HT1080 (cell line): ENCODE data around the gene CNTRL. TPM values are rescaled to one million over a fixed set of nuclear protein-coding genes. Genes with fewer than 3 reads are reported as not detected.
A peak's percentile ranks its signal among the peaks of the same experiment; 100 is the strongest.
"Not testable (repeated sequence)": the region's sequence is repeated elsewhere in the genome, so short reads cannot be mapped to it uniquely, and the experiment has no call there.

Source experiments
- DNase-seq: peaks from one replicate; pipeline ENCODE4 v3.0.0-alpha.2; 2015; ENCODE audit warnings: low read depth
- total RNA-seq: library from RNA; depleted of rRNA; stranded (reverse); fragments of >200 nt; shearing (Covaris generic); gene quantifications from 2 replicates; pipeline ENCODE4 v1.2.3, GENCODE V29; 2014

CNTRL gene
- total RNA-seq, 1 experiment from 2014 or later: 6.1 TPM

DNA sequence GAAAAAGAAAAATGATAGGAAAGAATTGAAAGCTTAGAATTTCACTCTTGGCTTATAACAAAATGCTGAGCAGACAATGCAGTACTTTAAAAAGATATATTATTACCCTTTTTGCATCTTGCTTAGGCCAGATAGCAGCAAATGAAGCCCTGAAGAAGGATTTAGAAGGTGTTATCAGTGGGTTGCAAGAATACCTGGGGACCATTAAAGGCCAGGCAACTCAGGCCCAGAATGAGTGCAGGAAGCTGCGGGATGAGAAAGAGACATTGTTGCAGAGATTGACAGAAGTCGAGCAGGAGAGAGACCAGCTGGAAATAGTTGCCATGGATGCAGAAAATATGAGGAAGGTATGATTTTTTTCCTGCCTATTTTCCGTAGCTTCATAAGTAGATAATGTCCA is 50.8 kb downstream of the CNTRL start:
- DNase-seq: no peak

DNA sequence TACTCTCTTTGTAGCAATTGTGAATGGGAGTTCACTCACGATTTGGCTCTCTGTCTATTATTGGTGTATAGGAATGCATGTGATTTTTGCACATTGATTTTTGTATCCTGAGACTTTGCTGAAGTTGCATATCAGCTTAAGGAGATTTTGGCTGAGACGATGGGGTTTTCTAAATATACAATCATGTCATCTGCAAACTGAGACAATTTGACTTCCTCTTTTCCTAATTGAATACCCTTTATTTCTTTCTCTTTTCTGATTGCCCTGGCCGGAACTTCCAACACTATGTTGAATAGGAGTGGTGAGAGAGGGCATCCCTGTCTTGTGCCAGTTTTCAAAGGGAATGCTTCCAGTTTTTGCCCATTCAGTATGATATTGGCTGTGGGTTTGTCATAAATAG is 54.6 kb downstream of the CNTRL start:
- DNase-seq: not testable (repeated sequence)

DNA sequence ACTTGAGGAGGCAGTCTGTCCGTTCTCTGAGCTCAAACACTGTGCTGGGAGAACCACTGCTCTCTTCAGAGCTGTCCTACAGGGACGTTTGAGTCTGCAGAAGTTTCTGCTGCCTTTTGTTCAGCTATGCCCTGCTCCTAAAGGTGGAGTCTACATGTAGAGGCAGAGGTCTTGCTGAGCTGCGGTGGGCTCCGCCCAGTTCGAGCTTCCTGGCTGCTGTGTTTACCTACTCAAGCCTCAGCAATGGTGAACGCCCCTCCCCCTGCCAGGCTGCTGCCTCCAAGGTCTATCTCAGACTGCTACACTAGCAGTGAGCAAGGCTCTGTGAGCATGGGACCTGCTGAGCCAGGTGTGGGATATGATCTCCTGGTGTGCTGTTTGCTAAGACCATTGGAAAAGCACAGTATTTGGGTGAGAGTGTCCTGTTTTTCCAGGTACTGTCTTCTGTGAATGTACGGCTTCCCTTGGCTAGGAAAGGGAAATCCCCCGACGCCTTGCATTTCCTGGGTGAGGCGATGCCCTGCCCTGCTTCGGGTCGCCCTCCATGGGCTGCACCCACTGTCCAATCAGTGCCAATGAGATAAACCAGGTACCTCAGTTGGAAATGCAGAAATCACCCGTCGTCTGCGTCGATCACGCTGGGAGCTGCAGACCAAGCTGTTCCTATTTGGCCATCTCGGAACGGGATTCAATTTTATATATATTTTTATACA is 58.5 kb downstream of the CNTRL start:
- no peak for DNase-seq

DNA sequence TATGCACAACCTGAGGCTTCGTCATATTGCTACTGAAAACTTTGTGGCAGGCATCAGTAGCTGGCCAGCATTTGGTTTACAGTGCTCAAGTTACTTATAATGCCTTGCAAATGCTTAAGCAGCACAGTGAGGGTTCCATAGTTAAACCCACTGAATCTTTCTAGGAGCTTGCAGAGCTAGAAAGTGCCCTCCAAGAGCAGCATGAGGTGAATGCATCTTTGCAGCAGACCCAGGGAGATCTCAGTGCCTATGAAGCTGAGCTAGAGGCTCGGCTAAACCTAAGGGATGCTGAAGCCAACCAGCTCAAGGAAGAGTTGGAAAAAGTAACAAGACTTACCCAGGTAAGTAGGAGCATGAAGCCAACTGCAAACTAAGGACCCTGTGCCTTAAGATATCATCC is 60.9 kb downstream of the CNTRL start:
- no peak for DNase-seq

DNA sequence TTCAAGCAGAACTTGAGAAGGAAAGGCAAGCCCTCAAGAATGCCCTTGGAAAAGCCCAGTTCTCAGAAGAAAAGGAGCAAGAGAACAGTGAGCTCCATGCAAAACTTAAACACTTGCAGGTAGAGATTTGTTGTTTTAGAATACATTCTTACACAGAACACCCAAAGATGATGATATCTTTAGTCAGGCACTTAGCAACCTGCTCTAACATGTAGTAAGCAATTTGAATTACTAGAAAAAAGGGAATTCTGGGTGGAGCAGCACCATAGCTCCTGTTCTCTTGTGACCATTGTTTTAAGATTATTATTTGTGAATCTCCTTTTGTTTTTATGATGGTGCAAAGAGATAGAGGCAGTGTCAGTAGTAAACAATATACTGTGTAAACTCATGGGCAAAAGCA is 63.8 kb downstream of the CNTRL start:
- no peak for DNase-seq

DNA sequence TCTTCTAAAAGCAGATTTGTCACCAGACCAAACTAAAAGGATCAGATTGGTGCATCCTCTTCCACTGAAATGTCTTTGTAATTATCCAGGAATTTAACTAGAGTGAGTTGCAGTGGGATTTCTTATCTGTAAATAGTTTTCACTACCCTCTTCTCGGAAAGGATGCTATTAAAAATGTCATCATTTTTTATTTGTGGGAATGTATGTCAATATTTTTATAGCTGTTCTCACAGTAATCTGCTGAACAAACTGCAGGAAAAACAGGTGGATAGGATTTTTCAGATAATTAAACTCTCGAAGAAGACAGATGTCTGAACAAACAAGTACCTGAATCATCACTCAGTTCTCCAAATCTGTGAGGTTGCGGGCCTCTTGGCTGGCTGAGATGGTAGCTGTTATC is 64.2 kb downstream of the CNTRL start:
- DNase-seq: no peak

DNA sequence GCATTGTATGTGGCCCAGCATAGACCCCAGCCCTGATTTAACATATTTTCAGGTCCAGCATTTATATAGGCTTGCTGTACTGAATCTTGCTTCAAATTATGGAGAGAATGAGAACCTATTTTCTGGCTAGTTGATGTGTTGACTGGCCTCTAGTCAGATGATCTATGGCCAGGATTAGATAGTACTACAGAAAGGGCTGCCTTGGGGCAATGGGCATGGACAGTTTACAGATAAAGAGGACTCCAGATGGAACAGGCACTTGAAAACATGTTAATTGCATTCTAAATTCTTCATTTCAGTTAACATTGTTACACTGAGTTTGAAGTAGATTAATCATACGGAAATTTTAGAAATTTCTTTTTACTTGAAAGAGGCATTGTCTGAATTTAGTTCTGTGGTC is 65.4 kb downstream of the CNTRL start:
- DNase-seq: no peak

DNA sequence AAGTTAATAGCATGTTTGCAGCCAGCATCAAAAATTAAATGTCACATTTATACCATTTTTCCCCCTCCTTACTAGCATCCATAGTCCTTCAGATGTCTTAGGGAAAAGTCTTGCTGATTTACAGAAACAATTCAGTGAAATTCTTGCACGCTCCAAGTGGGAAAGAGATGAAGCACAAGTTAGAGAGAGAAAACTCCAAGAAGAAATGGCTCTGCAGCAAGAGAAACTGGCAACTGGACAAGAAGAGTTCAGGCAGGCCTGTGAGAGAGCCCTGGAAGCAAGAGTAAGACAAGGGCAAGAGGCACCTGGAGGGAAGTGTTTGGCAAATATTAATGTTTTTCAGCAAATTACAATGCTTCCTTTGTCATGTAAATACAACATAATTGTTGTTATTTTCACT is 66.6 kb downstream of the CNTRL start:
- no peak for DNase-seq

DNA sequence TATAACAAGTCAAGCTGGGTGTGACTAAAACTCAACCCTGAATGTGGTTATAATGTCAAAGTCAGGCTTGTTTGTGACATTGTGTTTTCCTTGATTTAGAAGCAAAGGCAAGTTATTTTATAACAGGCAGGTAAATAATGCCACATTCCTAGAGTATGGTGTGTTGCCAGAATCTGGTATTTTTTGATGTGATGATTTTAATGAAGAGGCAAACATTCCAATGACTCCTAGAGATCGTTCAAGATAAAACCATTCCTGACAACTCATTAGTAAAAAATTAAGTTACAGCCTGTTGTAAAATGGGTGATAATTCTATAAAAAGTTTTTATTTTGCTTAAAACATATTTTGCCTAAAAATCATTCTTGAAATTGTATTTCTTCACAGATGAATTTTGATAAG is 67.0 kb downstream of the CNTRL start:
- DNase-seq: no peak

DNA sequence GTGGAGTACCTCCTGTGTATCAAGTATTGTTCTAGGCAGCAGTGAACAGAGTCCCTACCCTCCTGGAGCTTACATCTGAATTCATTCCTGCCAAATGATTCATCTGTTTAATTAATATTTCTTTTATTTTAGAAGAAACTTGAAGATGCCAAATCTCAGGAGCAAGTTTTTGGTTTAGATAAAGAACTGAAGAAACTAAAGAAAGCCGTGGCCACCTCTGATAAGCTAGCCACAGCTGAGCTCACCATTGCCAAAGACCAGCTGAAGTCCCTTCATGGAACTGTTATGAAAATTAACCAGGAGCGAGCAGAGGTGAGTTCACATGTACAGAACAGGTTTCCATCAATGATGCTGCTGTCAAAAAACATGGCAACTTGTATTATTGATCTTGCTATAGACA is 69.0 kb downstream of the CNTRL start:
- DNase-seq: no peak

DNA sequence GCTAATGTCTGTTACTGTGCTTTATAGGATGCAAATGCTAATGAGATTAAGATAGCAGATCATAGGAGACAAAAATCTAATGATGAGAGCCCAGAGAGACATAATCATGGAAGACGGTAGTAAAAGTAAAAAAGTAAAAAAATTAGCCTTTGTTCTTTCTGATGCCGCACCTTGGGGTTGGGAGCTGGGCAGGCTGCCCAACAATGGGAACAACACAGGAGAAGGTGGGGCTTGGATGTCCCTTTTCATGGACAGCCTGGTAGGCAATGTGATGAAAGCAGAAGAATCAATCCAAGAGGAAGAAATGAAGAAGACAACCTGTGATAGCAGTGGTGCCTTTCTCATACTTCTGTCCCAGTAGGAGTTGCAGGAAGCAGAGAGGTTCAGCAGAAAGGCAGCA is 69.7 kb downstream of the CNTRL start:
- DNase-seq: no peak

DNA sequence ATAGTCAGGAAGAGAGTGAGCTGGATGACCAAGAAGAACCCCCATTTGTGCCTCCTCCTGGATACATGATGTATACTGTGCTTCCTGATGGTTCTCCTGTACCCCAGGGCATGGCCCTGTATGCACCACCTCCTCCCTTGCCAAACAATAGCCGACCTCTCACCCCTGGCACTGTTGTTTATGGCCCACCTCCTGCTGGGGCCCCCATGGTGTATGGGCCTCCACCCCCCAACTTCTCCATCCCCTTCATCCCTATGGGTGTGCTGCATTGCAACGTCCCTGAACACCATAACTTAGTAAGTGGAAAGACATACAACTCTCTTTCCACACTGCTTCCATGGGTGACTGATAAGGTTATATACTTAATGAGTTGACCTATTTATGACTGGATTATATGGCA is 75.4 kb downstream of the CNTRL start:
- DNase-seq: no peak

DNA sequence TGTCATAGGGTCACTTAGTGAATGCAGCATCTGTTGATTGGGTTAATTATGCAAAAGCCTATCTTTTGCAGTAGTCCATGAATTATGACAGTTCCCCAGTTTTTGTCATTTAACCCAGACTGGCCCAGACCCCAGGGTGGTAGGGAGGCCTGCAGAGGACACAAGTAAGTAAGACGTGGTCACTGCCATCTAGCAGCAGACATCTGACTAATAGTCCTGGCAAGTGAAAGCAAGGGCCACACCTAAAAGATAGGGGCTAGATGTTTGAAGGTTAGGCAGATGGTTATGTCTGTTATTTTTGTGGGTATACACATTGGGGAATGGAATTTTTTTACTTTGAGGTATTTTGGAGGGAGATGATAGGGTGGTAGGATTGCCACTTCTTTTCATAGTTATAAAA is 78.9 kb downstream of the CNTRL start:
- DNase-seq: no peak

DNA sequence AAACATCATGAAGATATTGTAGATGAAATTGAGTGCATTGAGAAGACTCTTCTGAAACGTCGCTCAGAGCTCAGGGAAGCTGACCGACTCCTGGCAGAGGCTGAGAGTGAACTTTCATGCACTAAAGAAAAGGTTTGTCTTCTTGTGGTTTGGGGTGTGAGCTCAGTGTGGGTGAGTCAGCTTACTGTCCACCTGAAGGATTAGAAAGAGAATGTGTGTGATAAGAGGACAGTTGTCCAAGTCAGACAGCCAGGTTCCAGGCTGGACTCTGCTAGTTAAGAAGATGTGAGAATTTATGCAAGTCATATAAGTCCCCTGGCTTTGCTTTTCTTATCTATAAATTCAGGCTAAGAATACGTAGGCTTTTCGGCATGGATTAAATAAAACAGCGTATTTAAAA is 80.0 kb downstream of the CNTRL start:
- DNase-seq: peak; percentile 74

DNA sequence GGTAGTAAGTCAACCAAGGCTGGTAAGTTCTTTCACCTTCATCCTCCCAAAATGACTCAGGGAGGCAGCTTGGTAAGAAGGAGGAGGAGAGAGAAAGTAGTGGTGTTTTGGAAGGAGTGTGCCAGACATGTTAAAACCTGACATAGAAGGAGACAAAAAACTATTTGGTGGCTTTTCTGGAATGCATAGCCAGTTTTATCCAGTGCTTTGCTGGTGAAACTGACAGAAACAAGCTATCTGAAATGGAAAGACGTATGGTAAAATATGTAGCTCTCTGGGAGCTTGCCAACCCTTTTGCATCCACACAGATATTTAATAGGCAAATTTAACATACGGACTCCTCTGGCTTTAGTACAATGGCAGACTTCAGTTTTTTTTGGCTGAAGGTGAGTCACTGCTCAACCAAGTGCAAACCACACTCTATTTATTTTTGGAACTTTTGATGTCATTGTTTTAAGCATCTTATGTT is 81.5 kb downstream of the CNTRL start:
- peak; percentile 78 for DNase-seq

DNA sequence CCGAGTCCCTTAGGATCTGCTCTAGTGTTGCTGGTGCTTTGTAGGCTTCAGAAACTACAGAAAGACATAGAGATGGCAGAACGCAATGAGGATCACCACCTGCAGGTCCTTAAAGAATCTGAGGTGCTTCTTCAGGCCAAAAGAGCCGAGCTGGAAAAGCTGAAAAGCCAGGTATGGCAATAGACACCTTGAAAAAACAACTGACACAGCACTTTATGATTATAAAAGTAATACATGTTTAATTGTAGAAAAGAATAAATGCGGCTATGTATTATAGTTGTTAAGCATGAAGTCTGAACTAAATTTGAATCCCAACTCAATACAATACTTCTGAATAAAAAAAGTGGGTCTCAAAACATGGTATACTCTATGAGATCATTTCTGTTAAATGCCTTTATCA is 83.2 kb downstream of the CNTRL start:
- DNase-seq: no peak

DNA sequence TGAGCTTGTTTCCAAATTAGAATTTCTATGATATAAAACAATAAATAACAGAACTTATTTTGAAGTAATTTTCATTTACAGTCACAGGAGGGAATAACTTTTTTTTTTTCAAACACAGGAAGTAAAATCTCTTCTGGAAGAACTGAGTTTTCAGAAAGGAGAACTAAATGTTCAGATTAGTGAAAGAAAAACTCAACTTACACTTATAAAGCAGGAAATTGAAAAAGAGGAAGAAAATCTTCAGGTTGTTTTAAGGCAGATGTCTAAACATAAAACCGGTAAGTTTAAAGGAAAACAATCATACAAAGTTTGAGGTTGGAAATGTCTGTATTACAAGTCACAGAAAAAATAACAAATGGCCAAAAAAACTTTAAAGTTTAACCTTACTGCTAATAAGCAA is 85.3 kb downstream of the CNTRL start:
- DNase-seq: no peak

DNA sequence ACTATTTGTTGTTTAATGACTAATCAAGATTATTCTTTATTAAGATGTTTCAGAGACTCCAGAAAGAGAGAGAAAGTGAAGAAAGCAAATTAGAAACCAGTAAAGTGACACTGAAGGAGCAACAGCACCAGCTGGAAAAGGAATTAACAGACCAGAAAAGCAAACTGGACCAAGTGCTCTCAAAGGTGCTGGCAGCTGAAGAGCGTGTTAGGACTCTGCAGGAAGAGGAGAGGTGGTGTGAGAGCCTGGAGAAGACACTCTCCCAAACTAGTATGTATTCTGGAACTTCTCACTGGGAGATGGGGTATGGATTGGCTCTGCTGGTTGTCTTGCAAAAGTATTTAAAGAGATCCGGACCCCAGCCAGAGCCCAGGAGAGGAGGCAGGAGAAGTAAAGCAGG is 93.3 kb downstream of the CNTRL start:
- DNase-seq: no peak

DNA sequence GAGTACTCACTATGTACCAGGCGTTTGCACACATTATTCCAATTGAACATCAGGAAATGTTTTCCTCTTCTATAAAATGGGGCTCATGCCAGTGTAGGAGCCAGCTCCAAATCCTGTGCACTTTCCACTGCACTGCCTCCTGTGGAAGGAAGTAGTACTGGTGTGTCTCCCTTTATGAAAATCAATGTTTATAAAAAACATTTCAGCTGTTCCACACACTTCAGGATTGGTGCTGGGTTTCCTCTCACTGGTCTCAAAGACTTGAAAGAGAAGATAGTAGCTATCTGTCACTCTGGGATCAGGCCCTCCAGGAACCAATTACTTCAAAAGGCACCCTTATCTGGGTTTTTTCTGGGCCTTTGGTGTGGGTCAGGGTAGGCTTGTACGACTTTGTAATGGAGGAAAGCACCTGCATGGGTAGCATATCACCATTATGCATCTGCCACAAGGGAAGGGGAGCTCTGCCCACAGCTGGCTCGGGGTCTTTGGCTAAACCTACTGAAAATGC is 94.4 kb downstream of the CNTRL start:
- no peak for DNase-seq

DNA sequence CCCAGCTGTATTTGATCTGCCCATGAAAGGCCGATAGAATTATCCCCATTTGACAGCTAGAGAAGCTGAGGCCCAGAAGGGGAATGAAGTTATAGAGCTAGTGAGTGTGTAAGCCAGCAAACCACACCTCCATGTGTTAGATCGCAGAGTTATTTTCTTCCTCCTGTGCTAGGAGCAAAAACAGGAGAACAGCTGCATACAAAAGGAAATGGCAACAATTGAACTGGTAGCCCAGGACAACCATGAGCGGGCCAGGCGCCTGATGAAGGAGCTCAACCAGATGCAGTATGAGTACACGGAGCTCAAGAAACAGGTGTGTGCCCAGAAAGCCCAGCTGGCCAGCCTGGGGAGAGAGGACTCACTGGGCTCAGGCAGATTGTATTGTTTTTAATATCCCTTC is 96.5 kb downstream of the CNTRL start:
- DNase-seq: no peak

DNA sequence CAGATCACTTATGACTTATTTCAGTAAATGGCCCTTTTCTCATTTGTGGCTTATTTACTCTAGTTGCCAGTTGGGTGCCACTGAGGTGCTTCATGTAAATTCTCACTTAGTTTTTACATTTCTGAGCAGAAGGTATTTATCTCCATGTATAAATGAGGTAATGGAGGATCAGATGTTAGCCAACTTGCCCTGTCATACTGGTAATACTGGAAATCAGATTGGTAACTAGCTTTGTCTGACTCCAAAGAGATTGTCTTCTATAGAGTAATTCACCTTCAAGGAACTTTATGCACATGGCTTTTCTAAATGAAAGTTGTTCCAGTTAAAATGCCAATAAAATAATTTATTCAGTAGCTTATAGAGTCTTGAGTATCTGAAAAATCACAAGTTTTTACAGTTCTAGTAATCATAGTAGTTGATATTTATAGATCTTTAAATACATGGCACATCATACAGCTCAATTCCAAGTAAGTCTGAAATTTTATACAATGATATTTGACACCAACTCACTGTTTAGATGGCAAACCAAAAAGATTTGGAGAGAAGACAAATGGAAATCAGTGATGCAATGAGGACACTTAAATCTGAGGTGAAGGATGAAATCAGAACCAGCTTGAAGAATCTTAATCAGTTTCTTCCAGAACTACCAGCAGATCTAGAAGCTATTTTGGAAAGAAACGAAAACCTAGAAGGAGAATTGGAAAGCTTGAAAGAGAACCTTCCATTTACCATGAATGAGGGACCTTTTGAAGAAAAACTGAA is 98.2 kb downstream of the CNTRL start:
- no peak for DNase-seq

DNA sequence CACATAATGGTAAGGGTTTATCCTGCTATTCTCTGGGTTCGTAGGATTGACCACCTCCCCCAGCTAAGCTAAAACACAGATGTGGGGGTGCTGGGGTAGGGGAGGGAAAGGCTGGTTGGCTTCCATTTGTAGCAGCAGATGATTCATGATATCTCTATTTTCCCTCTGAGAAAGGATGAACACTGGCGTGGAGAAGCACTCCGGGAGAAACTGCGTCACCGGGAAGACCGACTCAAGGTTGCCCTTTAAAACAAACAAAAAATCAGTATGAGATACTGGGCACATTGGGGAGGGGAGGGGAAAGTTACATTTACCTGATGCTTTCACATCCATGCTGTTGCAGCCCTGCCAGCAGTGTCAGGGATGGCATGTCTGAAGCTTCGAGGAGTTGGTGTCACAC is 98.7 kb downstream of the CNTRL start:
- DNase-seq: no peak
